Transverse colon (tissue), 4 donors: Measurements from ENCODE around the gene WASF2.

Experiments used
- EP300 ChIP-seq: sonication (generic); formaldehyde crosslinking; IDR thresholded peaks from one replicate; pipeline ENCODE4 v1.6.1; 2017; ENCODE audit warnings: antibody characterized with exemption, low read depth
- POLR2AphosphoS5 ChIP-seq, 3 donors: sonication (generic); formaldehyde crosslinking; IDR thresholded peaks; one replicate each; pipeline ENCODE4 v1.6.1; 2016; ENCODE audit warnings: antibody characterized with exemption in 3 of 3
- TF ChIP-seq, protein P1 (sequence below), 5 experiments: fragments of 200-600 bp in 3 of 5; fragments of 450-650 bp in 2 of 5; sonication (generic) in 3 of 5; IDR thresholded peaks; 1 replicate in 2 of 5; 2 replicates in 3 of 5; pipeline ENCODE4 v1.5.1; 2016 to 2017; ENCODE audit warnings: antibody characterized with exemption in 5 of 5, inconsistent platforms in 3 of 5, mild to moderate bottlenecking in 2 of 5, moderate library complexity in 1 of 5

DNA sequence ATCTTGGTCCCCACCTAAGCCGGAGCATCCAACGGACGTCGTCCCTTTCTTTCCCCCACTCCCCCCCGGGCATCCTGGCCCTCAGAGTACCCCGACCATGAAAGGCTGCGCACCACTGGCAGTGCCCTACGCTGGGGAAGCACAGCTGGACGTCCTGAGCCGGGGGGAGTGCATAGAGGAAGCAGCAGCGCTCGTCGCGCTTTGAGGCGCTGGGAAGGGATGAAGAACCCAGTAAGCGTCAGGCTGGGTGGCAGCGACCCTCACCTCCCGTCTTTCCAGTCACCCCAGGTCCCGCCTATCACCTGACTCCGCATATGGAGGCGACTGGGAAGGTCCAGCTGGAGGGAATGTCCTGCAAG, 128.9 kb downstream of the WASF2 start:
- no peak for TF ChIP-seq EP300
- TF ChIP-seq, protein P1, sequence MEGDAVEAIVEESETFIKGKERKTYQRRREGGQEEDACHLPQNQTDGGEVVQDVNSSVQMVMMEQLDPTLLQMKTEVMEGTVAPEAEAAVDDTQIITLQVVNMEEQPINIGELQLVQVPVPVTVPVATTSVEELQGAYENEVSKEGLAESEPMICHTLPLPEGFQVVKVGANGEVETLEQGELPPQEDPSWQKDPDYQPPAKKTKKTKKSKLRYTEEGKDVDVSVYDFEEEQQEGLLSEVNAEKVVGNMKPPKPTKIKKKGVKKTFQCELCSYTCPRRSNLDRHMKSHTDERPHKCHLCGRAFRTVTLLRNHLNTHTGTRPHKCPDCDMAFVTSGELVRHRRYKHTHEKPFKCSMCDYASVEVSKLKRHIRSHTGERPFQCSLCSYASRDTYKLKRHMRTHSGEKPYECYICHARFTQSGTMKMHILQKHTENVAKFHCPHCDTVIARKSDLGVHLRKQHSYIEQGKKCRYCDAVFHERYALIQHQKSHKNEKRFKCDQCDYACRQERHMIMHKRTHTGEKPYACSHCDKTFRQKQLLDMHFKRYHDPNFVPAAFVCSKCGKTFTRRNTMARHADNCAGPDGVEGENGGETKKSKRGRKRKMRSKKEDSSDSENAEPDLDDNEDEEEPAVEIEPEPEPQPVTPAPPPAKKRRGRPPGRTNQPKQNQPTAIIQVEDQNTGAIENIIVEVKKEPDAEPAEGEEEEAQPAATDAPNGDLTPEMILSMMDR (IDR thresholded peaks at IDR 0.05) = no peak
- TF ChIP-seq POLR2AphosphoS5 (IDR thresholded peaks at IDR 0.05) = no peak
